GM12874 (cell line): ENCODE measurements around the gene CACNA1S.

Experiments
- CTCF ChIP-seq: IDR thresholded peaks from 2 replicates; pipeline ENCODE4 v1.5.1; 2011; ENCODE audit warnings: low read depth, mild to moderate bottlenecking, control low read depth, low read length, moderate library complexity; ENCODE audit not compliant: insufficient read depth

The CACNA1S gene

GRCh38 chr1:201042779-201043461, 69.3 kb downstream of the CACNA1S start:
- TF ChIP-seq CTCF = peak; percentile 87

- no peak for TF ChIP-seq CTCF
These were observed 71.2 kb downstream of the CACNA1S start for GRCh38 chr1:201041011-201041410.

- TF ChIP-seq CTCF = no peak
These were observed 72.3 kb downstream of the CACNA1S start for GRCh38 chr1:201039876-201040275.

- TF ChIP-seq CTCF = no peak
These were observed 72.8 kb downstream of the CACNA1S start for GRCh38 chr1:201039418-201039817.

- TF ChIP-seq CTCF = no peak
These were observed 73.9 kb downstream of the CACNA1S start for GRCh38 chr1:201038186-201038876.

- no peak for TF ChIP-seq CTCF
These were observed 75.9 kb downstream of the CACNA1S start for GRCh38 chr1:201036188-201036842.

GRCh38 chr1:201034671-201035070, 77.6 kb downstream of the CACNA1S start:
- no peak for TF ChIP-seq CTCF
